ENCODE results near the gene RBM24.

The RBM24 gene
- 0 to 1.1 (median 0) reads per million in 17 experiments for total RNA-seq

GRCh38 chr6:17281100-17281496 lies at the start of gene RBM24:
RBM24 (plus strand) TSS chr6:17281361; CDS start chr6:17281582, 221 bp downstream.
- DNase-seq, result peak; percentile 47 to 76 (median 61)

- DNase-seq, result no peak
These were observed 47.6 kb upstream of the RBM24 start for GRCh38 chr6:17233531-17233930.

- DNase-seq, result no peak
These were observed 43.9 kb upstream of the RBM24 start for GRCh38 chr6:17237246-17237645.

GRCh38 chr6:17239260-17239659 lies 41.9 kb upstream of the RBM24 start:
- no peak for DNase-seq

- no peak for DNase-seq
These were observed 40.2 kb upstream of the RBM24 start for GRCh38 chr6:17240803-17241500.

- DNase-seq, result no peak
These were observed 39.1 kb upstream of the RBM24 start for GRCh38 chr6:17242087-17242486.

- no peak for DNase-seq
These were observed 30.9 kb upstream of the RBM24 start for GRCh38 chr6:17250237-17250636.

GRCh38 chr6:17251953-17252352 lies 29.2 kb upstream of the RBM24 start:
- no peak for DNase-seq

- no peak for DNase-seq
These were observed 22.4 kb upstream of the RBM24 start for GRCh38 chr6:17258749-17259148.

- no peak for DNase-seq
These were observed 15.6 kb upstream of the RBM24 start for GRCh38 chr6:17265570-17265969.

GRCh38 chr6:17267566-17267965 lies 13.6 kb upstream of the RBM24 start:
- no peak for DNase-seq

GRCh38 chr6:17268114-17268513 lies 13.0 kb upstream of the RBM24 start:
- no peak for DNase-seq

- DNase-seq, result no peak
These were observed 11.3 kb upstream of the RBM24 start for GRCh38 chr6:17269840-17270239.

GRCh38 chr6:17271628-17272027 lies 9.5 kb upstream of the RBM24 start:
- no peak for DNase-seq

GRCh38 chr6:17276766-17277165 lies 4.4 kb upstream of the RBM24 start:
- no peak for DNase-seq

GRCh38 chr6:17277256-17277655 lies 3.9 kb upstream of the RBM24 start:
- DNase-seq, result no peak

- DNase-seq, result no peak
These were observed 2.7 kb upstream of the RBM24 start for GRCh38 chr6:17278289-17279063.

- no peak for DNase-seq
These were observed 1.0 kb upstream of the RBM24 start for GRCh38 chr6:17280138-17280537.

GRCh38 chr6:17280552-17281090 lies 540 bp upstream of the RBM24 start:
- DNase-seq, result peak in 3 of 4 experiments; percentile 19 to 39 (median 29)

GRCh38 chr6:17281497-17282481 lies 628 bp downstream of the RBM24 start:
- peak in 3 of 4 experiments; percentile 7 to 22 (median 11) for DNase-seq

GRCh38 chr6:17283074-17283473 lies 1.9 kb downstream of the RBM24 start:
- no peak for DNase-seq

GRCh38 chr6:17289630-17290061 lies 8.5 kb downstream of the RBM24 start:
- DNase-seq, result no peak
